ENCODE results near the gene CKS2.
"Not testable (repeated sequence)": the region's sequence is repeated elsewhere in the genome, so short reads cannot be mapped to it uniquely, and the experiment has no call there.

The CKS2 gene

GRCh38 chr9:89310475-89311345, at the start of gene CKS2:
Gene CKS2 (plus strand): TSS chr9:89311195. CDS start chr9:89311293, 98 bp downstream.
- peak; percentile 100 for DNase-seq

- no peak for DNase-seq
These were observed 37.3 kb upstream of the CKS2 start for GRCh38 chr9:89273528-89274279.

GRCh38 chr9:89274838-89275237, 36.2 kb upstream of the CKS2 start:
- DNase-seq = no peak

DNA sequence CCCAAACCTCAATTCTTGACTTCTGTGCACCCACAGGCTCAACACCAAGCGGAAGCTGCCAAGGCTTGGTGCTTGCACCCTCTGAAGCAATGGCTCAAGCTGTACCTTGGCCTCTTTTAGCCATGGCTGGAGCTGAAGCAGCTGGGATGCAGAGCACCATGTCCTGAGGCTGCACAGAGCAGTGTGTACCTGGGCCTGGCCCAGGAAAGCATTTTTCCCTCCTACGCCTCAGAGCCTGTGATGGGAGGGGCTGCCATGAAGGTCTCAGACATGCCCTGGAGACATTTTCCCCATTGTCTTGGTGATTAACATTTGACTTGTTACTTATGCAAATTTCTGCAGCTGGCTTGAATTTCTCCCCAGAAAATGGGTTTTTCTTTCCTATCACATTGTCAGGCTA, 35.0 kb upstream of the CKS2 start:
- not testable (repeated sequence) for DNase-seq

GRCh38 chr9:89277043-89277442, 34.0 kb upstream of the CKS2 start:
- DNase-seq = no peak

DNA sequence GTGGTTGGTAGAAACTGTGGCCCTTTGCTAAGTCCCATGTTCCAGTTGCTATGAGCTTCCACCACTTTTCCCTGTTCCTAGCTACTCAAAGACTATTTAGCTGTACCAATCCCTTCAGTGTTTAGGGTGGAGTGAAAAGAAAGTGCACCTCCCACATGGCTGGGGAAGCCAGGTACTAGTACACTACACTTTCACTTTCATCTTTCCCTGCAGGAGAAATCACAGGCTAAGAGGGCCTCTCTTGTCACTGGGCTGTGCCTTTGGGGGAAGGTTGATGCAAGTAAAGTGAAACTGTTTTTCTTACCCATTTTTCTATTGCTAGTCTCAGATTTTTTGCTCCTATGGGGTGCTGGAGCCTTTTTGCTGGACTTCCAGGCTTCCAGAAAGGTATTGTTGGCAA, 33.5 kb upstream of the CKS2 start:
- DNase-seq = peak; percentile 28

GRCh38 chr9:89278551-89278950, 32.4 kb upstream of the CKS2 start:
- no peak for DNase-seq

DNA sequence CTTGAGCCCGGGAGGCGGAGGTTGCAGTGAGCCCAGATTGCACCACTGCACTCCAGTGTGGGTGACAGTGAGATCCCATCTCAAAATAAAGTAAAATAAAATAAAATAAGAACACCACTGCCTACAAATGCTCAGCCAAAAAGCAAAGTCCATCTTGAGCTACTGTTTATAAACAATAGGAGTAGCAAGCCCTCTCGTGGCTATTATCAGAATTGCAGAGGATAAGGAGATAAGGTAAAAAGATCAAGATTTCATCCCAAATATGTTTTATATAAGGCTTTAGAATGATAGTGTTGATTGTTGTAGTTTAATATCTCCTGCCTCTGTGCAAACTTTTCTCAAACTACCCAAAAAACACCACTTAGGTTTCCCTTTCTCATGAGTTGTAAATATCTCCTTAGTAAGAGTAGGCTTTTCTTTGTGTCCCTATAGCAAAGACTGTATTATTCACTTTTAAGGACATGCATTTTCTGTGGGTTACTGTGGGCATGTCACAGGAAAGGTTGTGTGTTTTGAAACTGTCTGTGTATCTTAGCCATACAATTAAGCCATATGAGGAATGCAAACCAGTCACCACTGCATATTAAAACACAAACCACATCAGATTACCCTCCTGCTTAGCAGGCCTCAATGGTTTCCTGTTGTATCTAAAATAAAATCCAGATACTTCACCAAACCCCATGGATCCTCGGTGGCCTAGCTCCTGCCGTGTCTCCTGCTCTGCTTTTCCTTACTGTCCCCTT, 31.8 kb upstream of the CKS2 start:
- DNase-seq = no peak

GRCh38 chr9:89281106-89281505, 29.9 kb upstream of the CKS2 start:
- no peak for DNase-seq

GRCh38 chr9:89282248-89282968, 28.6 kb upstream of the CKS2 start:
- not testable (repeated sequence) for DNase-seq

DNA sequence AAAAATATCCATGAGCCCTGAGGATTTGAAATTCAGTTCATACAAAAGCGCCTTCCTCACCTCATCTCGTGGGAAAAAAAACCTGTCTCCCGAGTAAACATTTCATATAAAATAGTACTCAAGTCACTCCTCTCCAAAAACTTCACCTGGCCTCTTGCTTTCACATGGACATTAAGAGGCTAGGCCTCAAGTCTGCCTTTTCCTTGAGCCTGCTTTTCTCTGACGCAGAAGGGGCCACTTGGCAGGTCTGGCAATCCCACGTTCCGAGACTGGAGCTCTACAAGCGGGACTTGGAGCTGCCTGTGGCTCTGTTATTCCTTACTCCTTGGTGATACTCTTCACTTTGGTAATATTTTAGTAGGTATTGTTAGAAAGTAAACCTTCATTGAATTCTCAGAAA, 26.9 kb upstream of the CKS2 start:
- no peak for DNase-seq

- no peak for DNase-seq
These were observed 19.3 kb upstream of the CKS2 start for GRCh38 chr9:89291741-89292140.

DNA sequence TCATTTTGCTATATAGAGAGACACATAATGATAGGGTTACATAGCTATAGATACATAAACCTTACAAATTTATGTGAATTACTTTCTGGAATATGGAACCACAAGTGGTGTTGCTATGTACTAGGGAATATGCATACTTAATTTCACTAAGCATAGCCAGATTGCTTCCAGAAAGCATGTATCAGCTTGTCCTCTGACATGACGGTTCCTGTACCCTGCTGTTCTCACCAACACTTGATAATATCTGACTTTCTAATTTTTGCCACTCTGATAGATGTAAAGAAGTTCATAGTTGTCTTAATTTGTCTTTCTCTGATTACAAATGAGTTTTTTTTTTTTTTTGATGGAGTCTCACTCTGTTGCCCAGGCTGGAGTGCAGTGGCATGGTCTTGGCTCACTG, 18.0 kb upstream of the CKS2 start:
- no peak for DNase-seq

GRCh38 chr9:89295400-89295799, 15.6 kb upstream of the CKS2 start:
- DNase-seq = no peak

DNA sequence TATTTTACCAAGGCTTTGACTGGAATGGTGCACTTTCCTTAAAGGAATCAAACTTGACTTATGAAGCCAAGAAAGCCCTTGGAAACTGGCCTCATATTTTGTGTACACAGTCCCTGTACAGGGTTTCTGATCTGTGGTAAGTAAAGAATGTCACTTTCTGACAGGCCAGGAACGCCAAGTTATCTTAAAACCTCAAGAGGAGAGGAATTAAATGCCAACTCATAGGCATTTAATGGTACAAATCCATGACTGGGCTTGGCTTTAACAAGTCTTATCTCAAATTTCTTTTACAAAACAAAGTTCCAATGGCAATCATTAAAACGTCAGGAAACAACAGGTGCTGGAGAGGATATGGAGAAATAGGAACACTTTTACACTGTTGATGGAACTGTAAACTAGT, 9.0 kb upstream of the CKS2 start:
- DNase-seq = not testable (repeated sequence)

DNA sequence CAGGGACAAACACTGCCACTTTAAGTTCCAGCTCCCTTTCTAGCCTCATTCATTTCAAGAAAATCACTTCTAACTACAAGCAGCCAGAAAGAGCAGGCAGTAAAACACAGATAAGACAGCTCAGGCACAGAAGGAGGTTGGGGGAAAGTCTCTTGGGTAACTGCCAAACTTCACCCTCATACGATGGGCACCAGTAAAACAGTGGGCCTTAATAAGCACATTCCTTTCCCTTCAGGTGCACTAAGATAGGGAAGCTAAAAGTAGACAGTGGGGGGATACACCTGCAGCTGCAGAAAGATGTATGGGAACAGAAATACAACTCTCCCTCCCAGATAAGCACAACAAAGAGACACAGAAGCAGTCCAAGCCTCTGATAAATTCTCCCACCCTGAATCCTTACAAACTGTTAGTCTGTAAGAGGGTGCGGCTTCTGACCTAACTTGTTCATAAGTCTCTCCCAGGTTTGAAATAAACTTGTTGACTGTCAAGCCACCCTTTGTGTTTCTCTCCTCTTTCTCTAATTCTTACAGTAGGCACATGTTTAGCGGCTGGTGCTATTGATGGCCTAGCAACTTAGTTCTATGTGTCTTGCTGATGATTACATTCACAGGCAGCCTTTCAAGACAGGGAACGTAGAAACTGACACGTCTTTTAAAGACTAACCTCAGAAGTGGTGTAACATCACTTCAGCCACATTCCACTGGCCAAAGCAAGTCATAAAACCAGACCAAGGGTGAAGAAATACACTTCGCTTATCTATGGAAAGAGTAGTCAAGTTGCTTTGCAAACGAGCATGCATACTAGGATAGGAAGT, 6.8 kb upstream of the CKS2 start:
- DNase-seq = no peak

GRCh38 chr9:89304834-89305188, 6.2 kb upstream of the CKS2 start:
- DNase-seq = no peak

DNA sequence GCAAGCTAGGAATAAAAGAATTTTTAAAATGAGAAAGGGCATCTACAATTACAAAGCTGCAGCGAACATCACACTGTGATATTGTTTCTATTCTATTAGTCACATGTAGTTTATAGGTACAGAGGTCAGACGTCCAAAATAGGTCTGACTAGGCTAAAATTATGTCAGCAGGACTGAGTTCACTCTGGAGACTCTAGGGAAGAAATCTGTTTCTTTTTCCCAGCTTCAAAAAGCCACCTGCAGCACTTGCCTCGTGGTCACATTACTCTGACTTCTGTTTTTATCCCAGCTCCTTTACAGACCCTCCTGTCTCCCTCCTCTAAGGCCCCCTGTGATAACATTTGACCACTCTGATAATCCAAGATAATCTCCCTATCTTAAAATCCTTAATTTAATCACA, 5.1 kb upstream of the CKS2 start:
- no peak for DNase-seq

- no peak for DNase-seq
These were observed 1.8 kb upstream of the CKS2 start for GRCh38 chr9:89309166-89309565.

- DNase-seq = peak; percentile 36
These were observed 1.2 kb upstream of the CKS2 start for GRCh38 chr9:89309608-89310474.

Data from NCI-H2029 (cell line).